Progenitor cell of endocrine pancreas (in vitro differentiated cells): ENCODE measurements around the gene TREM2. TPM values are rescaled to one million over a fixed set of nuclear protein-coding genes. Genes with fewer than 3 reads are reported as not detected.

Experiments used
- DNase-seq: peaks from one replicate; pipeline ENCODE4 v3.0.0; 2021; ENCODE audit warnings: low spot score; ENCODE audit not compliant: unreplicated experiment
- H3K27ac Mint-ChIP-seq: 2 replicates; pipeline ENCODE4 v1.8.0; 2021; ENCODE audit warnings: mild to moderate bottlenecking, moderate library complexity, mixed read lengths
- H3K27me3 Mint-ChIP-seq: 2 replicates; pipeline ENCODE4 v1.8.0; 2021; ENCODE audit warnings: mixed read lengths
- H3K36me3 Mint-ChIP-seq: 2 replicates; pipeline ENCODE4 v1.8.0; 2022; ENCODE audit warnings: mixed read lengths; ENCODE audit not compliant: insufficient read depth
- H3K4me1 Mint-ChIP-seq: 2 replicates; pipeline ENCODE4 v1.8.0; 2021; ENCODE audit warnings: low read depth, mixed read lengths
- H3K4me3 Mint-ChIP-seq: 2 replicates; pipeline ENCODE4 v1.8.0; 2021; ENCODE audit warnings: low read depth, mild to moderate bottlenecking, moderate library complexity, mixed read lengths
- H3K9me3 Mint-ChIP-seq: 2 replicates; pipeline ENCODE4 v1.8.0; 2021; ENCODE audit warnings: low read depth, mixed read lengths
- total RNA-seq: library from RNA; stranded (reverse); gene quantifications from 2 replicates; pipeline ENCODE4 v1.2.1, GENCODE V29; 2021
- TF ChIP-seq, protein P1 (sequence below): fragments of 200-600 bp; sonication (generic); IDR thresholded peaks from one replicate; pipeline ENCODE4 v1.5.0; 2021; ENCODE audit warnings: antibody characterized with exemption, mild to moderate bottlenecking; ENCODE audit not compliant: unreplicated experiment

TREM2 gene
- total RNA-seq, 1 donor from 2014 or later: not detected

DNA sequence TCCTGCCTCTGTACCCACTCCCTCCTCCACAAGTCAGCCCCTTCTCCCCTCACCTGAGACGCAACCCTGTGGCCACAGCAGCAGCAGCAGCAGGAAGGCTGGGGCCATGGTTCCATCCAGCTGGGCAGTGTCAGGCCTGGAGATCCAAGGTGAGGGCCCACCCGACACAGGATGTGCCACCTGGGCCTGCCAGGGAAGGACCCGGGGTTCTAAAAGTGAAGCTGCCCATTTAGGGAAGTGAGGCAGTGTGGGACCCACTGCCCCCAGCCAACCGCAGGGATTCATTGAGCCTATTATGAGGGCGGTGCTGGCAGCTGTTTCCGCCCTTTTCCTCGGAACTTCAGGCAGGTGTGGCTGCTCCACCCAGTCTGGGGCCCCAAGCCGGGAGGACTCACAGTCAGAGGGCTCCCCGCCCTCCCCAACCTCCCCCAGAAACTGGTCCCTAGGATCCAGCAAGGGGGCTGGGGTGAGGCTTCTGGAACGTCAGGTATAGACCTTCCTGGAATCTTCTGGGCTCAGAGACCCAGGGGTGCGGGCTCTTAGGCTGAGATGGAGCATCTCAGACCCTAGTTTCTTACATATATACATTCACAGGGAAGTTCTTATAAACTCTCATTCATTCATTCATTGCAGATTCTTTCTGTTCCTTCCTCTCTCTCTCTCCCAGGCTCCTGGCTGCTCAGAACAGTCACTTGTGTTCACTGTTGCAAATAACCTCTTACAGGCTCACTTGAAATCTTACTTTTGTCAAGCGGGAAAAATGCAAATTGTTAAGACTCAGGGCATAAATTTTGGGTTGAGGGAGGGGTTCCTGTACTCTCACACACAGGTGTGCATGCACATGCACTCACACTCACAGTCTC, 38.2 kb upstream of the TREM2 start, which contains the start of gene TREML2:
Gene TREML2 (minus strand): TSS at position 249 of the 863 bp plus-strand sequence. CDS start 141 bp downstream, at position 108.
- H3K9me3 Mint-ChIP-seq: no peaks in the 10 kb centered on the region
- peaks cover 26% of the 10 kb centered on the region for H3K27me3 Mint-ChIP-seq
- H3K27ac Mint-ChIP-seq: no peak within 1 kb of the TSS
- DNase-seq: no peak
- no peaks in the 10 kb centered on the region for H3K4me1 Mint-ChIP-seq
- no peak within 1 kb of the TSS for H3K4me3 Mint-ChIP-seq
- no peaks in the 10 kb centered on the region for H3K36me3 Mint-ChIP-seq
- TF ChIP-seq, protein P1, sequence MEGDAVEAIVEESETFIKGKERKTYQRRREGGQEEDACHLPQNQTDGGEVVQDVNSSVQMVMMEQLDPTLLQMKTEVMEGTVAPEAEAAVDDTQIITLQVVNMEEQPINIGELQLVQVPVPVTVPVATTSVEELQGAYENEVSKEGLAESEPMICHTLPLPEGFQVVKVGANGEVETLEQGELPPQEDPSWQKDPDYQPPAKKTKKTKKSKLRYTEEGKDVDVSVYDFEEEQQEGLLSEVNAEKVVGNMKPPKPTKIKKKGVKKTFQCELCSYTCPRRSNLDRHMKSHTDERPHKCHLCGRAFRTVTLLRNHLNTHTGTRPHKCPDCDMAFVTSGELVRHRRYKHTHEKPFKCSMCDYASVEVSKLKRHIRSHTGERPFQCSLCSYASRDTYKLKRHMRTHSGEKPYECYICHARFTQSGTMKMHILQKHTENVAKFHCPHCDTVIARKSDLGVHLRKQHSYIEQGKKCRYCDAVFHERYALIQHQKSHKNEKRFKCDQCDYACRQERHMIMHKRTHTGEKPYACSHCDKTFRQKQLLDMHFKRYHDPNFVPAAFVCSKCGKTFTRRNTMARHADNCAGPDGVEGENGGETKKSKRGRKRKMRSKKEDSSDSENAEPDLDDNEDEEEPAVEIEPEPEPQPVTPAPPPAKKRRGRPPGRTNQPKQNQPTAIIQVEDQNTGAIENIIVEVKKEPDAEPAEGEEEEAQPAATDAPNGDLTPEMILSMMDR: no peak

DNA sequence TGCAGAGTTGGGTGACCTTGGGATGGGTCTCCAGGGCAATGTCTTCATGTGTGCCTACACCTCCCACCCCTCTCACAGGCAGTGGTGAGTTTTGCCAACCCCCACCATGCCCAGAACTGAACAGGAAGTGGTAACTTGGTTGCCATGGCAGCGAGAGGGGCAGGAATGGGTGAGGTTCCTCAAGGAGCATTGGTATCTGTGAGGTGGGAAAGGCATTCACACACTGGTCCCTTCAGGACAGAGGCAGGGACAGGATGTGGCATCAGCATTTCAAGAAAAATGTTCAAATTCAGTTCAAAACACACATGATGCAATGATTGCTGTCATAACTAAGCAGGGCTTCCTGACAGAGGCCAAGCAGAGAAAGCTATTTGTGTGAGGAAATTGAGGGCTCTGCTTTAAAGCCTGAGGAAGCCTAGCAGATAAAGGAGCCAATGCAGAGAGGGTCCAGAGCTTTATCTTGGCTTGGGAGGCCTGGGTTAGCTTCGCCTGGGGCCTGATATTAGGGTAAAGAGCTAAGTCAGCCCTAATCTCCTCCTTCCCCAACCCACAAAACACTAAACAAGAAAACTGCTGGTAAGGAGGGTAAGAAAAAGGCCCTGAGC, 37.5 kb upstream of the TREM2 start:
- H3K36me3 Mint-ChIP-seq: no peaks in the 10 kb centered on the region
- H3K27me3 Mint-ChIP-seq: peaks cover 31% of the 10 kb centered on the region
- no peaks in the 10 kb centered on the region for H3K4me1 Mint-ChIP-seq
- H3K27ac Mint-ChIP-seq: no peak overlapping the region
- no peak overlapping the region for H3K4me3 Mint-ChIP-seq
- DNase-seq: no peak
- TF ChIP-seq, protein P1: no peak
- no peaks in the 10 kb centered on the region for H3K9me3 Mint-ChIP-seq

GRCh38 chr6:41199552-41200246, 36.8 kb upstream of the TREM2 start:
- Mint-ChIP-seq H3K27ac (no peak overlapping the region), H3K9me3 (no peaks in the 10 kb centered on the region), H3K4me1 (no peaks in the 10 kb centered on the region), H3K4me3 (no peak overlapping the region), H3K36me3 (no peaks in the 10 kb centered on the region), H3K27me3 (peaks cover 34% of the 10 kb centered on the region)
- TF ChIP-seq, protein P1: no peak
- no peak for DNase-seq

DNA sequence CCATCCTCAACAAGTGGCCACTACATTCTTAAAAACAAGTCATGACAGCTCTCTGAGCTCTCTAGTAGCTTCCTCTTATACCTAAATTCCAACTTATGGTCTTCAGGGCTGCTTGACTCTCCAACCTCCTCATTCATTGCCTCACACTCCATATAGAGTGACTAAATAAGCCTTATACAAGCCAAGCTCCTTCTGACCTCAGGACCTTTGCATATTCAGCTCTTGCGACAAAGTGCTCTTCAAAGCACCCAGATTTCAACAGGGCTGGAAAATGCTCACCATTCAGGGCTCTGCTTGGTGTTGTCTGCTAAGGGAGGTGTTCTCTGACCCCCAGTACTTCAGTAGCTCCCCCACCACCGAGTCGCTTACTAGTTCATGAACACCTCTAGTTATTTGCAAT, 34.3 kb upstream of the TREM2 start:
- no peak for DNase-seq
- H3K36me3 Mint-ChIP-seq: no peaks in the 10 kb centered on the region
- no peak overlapping the region for H3K27ac Mint-ChIP-seq
- H3K4me1 Mint-ChIP-seq: no peaks in the 10 kb centered on the region
- H3K27me3 Mint-ChIP-seq: peaks cover 44% of the 10 kb centered on the region
- TF ChIP-seq, protein P1: no peak
- no peaks in the 10 kb centered on the region for H3K9me3 Mint-ChIP-seq
- no peak overlapping the region for H3K4me3 Mint-ChIP-seq

- TF ChIP-seq, protein P1: no peak
- Mint-ChIP-seq H3K9me3 (no peaks in the 10 kb centered on the region), H3K36me3 (no peaks in the 10 kb centered on the region), H3K4me1 (no peaks in the 10 kb centered on the region), H3K4me3 (no peak overlapping the region), H3K27ac (no peak overlapping the region), H3K27me3 (peaks cover 45% of the 10 kb centered on the region)
- DNase-seq: no peak
These were observed 31.5 kb upstream of the TREM2 start for GRCh38 chr6:41194386-41194785.
